IMR-90 (cell line): ENCODE results near the gene AGAP1.

Experiments used
- BHLHE40 ChIP-seq: fragments of 150-350 bp; IDR thresholded peaks from 2 replicates; pipeline ENCODE4 v1.6.1; 2016; ENCODE audit warnings: mild to moderate bottlenecking, low read depth, low read length
- CEBPB ChIP-seq: IDR thresholded peaks from 2 replicates; pipeline ENCODE4 v1.6.1; 2012; ENCODE audit warnings: low read depth, low read length, improper control_type of control experiment
- CHD1 ChIP-seq: IDR thresholded peaks from 2 replicates; pipeline ENCODE4 v1.6.1; 2012; ENCODE audit warnings: low read depth, low read length, improper control_type of control experiment
- FOS ChIP-seq: fragments of 150-350 bp; IDR thresholded peaks from 2 replicates; pipeline ENCODE4 v1.6.1; 2016; ENCODE audit warnings: low read depth, low read length
- MAFK ChIP-seq: IDR thresholded peaks from 2 replicates; pipeline ENCODE4 v1.6.1; 2012; ENCODE audit warnings: low read depth, low read length, improper control_type of control experiment
- MAZ ChIP-seq: IDR thresholded peaks from 2 replicates; pipeline ENCODE4 v1.6.1; 2012; ENCODE audit warnings: low read depth, mild to moderate bottlenecking, low read length, improper control_type of control experiment, moderate library complexity, borderline replicate concordance
- MXI1 ChIP-seq: IDR thresholded peaks from 2 replicates; pipeline ENCODE4 v1.6.1; 2012; ENCODE audit warnings: low read depth, mild to moderate bottlenecking, low read length, moderate library complexity, borderline replicate concordance
- POLR2A ChIP-seq: IDR thresholded peaks from 2 replicates; pipeline ENCODE4 v1.6.1; 2012; ENCODE audit warnings: mild to moderate bottlenecking, low read depth, low read length
- RAD21 ChIP-seq: IDR thresholded peaks from 2 replicates; pipeline ENCODE4 v1.6.1; 2012; ENCODE audit warnings: low read length, improper control_type of control experiment
- RCOR1 ChIP-seq: IDR thresholded peaks from 2 replicates; pipeline ENCODE4 v1.6.1; 2012; ENCODE audit warnings: mild to moderate bottlenecking, low read length, improper control_type of control experiment; ENCODE audit not compliant: insufficient replicate concordance
- RFX5 ChIP-seq: IDR thresholded peaks from 2 replicates; pipeline ENCODE4 v1.8.0; 2012; ENCODE audit warnings: low read depth, mild to moderate bottlenecking, low read length, moderate library complexity
- SMC3 ChIP-seq: fragments of 150-350 bp; IDR thresholded peaks from 2 replicates; pipeline ENCODE4 v1.6.1; 2016; ENCODE audit warnings: low read depth, mild to moderate bottlenecking, antibody characterized with exemption, low read length, moderate library complexity
- USF2 ChIP-seq: fragments of 150-350 bp; IDR thresholded peaks from 2 replicates; pipeline ENCODE4 v1.6.1; 2017; ENCODE audit warnings: mild to moderate bottlenecking, antibody characterized with exemption, low read length, low read depth
- TF ChIP-seq, protein P1 (sequence below): conservative IDR thresholded peaks from 2 replicates; pipeline ENCODE4 v1.5.1; 2012; ENCODE audit warnings: mild to moderate bottlenecking, low read depth, low read length, improper control_type of control experiment

DNA sequence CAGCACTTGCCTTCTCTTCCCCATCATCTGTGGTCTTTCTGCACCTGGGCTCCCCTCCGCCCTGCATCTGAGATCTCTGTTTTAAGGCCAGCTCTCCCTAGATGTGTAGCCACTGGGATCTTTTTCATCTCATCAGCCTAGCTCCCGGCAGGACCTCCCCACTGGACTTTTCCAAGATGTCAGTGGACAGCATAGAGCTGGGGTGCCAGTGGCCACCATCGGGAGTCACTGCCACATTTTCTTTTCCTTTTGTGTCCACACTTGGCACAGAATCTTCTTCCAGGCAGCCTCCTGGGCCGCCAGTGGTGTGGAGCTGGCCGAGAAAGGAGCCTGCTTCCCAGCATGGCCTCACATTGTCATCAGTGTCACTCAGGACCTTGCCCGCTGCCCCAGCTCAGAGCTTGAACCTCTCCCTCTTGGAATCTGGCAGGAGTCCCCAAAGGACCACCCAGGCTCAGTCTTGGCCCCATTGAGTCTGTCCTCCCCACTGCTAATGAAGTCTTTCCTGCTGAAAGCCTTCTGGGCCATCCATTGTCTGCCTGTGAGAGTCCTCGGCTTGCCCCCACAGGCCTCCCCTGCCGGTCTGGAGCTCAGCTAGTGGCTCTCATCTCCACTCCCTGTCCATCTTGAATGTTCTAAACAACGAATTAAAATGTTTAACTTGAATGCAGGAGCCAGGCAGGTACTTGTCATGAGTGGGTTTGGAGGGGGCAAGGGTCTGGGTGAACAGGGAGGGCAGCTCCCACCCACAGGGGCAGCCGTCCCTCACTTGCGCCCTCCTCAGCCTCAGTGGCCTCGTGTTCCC is 349.9 kb downstream of the AGAP1 start:
- TF ChIP-seq RCOR1 (no peak), CHD1 (no peak), BHLHE40 (no peak), POLR2A (no peak), FOS (no peak), RAD21 (no peak), USF2 (no peak), CEBPB (no peak), SMC3 (no peak), RFX5 (no peak), MAFK (no peak), MAZ (no peak), MXI1 (no peak)
- TF ChIP-seq, protein P1, sequence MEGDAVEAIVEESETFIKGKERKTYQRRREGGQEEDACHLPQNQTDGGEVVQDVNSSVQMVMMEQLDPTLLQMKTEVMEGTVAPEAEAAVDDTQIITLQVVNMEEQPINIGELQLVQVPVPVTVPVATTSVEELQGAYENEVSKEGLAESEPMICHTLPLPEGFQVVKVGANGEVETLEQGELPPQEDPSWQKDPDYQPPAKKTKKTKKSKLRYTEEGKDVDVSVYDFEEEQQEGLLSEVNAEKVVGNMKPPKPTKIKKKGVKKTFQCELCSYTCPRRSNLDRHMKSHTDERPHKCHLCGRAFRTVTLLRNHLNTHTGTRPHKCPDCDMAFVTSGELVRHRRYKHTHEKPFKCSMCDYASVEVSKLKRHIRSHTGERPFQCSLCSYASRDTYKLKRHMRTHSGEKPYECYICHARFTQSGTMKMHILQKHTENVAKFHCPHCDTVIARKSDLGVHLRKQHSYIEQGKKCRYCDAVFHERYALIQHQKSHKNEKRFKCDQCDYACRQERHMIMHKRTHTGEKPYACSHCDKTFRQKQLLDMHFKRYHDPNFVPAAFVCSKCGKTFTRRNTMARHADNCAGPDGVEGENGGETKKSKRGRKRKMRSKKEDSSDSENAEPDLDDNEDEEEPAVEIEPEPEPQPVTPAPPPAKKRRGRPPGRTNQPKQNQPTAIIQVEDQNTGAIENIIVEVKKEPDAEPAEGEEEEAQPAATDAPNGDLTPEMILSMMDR: no peak
